EH (cell line): Measurements from ENCODE around the gene TSPAN4.
A peak's percentile ranks its signal among the peaks of the same experiment; 100 is the strongest.

ENCODE experiments used
- DNase-seq: peaks from one replicate; pipeline ENCODE4 v3.0.0-alpha.2; 2015; ENCODE audit warnings: low read depth

TSPAN4 gene

GRCh38 chr11:804599-804964 is 38.1 kb upstream of the TSPAN4 start:
- no peak for DNase-seq

- no peak for DNase-seq
Measured at GRCh38 chr11:808427-809286, 34.0 kb upstream of the TSPAN4 start.

- DNase-seq, result peak; percentile 96
Measured at GRCh38 chr11:809287-810039, 33.2 kb upstream of the TSPAN4 start, which contains the start of gene RPLP2. Gene RPLP2, plus strand, starts transcription at chr11:809967. Its CDS starts 268 bp downstream, at chr11:810235.

- DNase-seq, result no peak
Measured at GRCh38 chr11:810040-810567, 32.5 kb upstream of the TSPAN4 start.

- DNase-seq, result peak; percentile 42
Measured at GRCh38 chr11:811446-812245, 31.0 kb upstream of the TSPAN4 start.

GRCh38 chr11:812390-812789 is 30.3 kb upstream of the TSPAN4 start:
- no peak for DNase-seq

- DNase-seq, result no peak
Measured at GRCh38 chr11:813072-813455, 29.6 kb upstream of the TSPAN4 start.

GRCh38 chr11:813456-814096 is 29.1 kb upstream of the TSPAN4 start:
- no peak for DNase-seq

- no peak for DNase-seq
Measured at GRCh38 chr11:815675-816432, 26.8 kb upstream of the TSPAN4 start.

GRCh38 chr11:816433-816779 is 26.2 kb upstream of the TSPAN4 start:
- no peak for DNase-seq

GRCh38 chr11:818396-819128 is 24.1 kb upstream of the TSPAN4 start, which contains the start of gene PNPLA2:
Gene PNPLA2, plus strand, starts transcription at chr11:818914. Its CDS starts 805 bp downstream, at chr11:819719.
- DNase-seq, result peak; percentile 81

GRCh38 chr11:819129-819931 is 23.3 kb upstream of the TSPAN4 start:
- peak; percentile 89 for DNase-seq

GRCh38 chr11:819943-820649 is 22.6 kb upstream of the TSPAN4 start:
- DNase-seq, result peak; percentile 83

GRCh38 chr11:820655-821511 is 21.8 kb upstream of the TSPAN4 start:
- peak; percentile 83 for DNase-seq

GRCh38 chr11:821512-822371 is 20.9 kb upstream of the TSPAN4 start:
- no peak for DNase-seq

GRCh38 chr11:823441-824291 is 19.0 kb upstream of the TSPAN4 start:
- no peak for DNase-seq
